Gastroesophageal sphincter (tissue), 3 donors: Measurements from ENCODE around the gene DCUN1D3.

Experiments used
- EP300 ChIP-seq: sonication (generic); formaldehyde crosslinking; IDR thresholded peaks from one replicate; pipeline ENCODE4 v1.6.1; 2017; ENCODE audit warnings: antibody characterized with exemption, mild to moderate bottlenecking
- TF ChIP-seq, protein P1 (sequence below), 4 experiments: fragments of 200-600 bp in 2 of 4; fragments of 450-650 bp in 2 of 4; sonication (generic) in 1 of 4; IDR thresholded peaks; one replicate each; pipeline ENCODE4 v1.5.1; 2017 to 2019; ENCODE audit warnings: antibody characterized with exemption in 4 of 4, mild to moderate bottlenecking in 2 of 4, moderate library complexity in 2 of 4

DNA sequence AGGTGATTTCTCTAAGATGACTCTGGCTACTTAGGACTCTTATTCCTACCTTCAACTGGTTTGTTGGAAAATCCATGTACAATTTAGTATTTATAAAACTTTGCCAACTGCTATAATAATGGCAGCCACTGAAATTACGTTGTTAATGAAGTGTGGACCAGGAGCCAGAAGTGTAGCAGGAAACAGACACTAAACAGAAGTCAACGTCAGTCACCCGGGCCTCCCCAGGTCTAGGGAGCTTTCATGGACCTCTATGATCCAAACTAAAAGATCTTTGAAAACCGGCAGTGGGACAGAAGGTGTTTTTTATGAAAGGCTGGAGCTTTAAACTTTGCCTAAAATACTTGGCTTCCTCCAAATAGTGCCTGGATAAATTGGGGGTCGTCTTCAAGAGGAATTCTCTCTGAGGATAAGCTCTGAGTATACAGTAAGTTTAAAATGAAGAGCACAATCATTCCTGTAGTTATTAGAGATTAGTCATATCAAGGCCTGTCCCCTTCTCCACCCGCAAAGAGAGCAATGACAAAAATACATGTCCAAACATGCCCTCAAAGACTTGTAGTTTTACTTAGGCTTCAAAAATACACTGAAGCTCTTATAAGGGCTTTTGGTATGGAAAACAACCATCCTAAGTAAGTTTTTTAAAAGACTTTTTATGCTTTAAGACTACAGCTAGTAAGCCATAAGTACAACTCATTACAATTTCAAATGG is 34.6 kb downstream of the DCUN1D3 start:
- TF ChIP-seq, protein P1, sequence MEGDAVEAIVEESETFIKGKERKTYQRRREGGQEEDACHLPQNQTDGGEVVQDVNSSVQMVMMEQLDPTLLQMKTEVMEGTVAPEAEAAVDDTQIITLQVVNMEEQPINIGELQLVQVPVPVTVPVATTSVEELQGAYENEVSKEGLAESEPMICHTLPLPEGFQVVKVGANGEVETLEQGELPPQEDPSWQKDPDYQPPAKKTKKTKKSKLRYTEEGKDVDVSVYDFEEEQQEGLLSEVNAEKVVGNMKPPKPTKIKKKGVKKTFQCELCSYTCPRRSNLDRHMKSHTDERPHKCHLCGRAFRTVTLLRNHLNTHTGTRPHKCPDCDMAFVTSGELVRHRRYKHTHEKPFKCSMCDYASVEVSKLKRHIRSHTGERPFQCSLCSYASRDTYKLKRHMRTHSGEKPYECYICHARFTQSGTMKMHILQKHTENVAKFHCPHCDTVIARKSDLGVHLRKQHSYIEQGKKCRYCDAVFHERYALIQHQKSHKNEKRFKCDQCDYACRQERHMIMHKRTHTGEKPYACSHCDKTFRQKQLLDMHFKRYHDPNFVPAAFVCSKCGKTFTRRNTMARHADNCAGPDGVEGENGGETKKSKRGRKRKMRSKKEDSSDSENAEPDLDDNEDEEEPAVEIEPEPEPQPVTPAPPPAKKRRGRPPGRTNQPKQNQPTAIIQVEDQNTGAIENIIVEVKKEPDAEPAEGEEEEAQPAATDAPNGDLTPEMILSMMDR (IDR thresholded peaks at IDR 0.05): no peak
- TF ChIP-seq EP300: no peak
